ENCODE results near the gene ZFP36. TPM values are rescaled to one million over a fixed set of nuclear protein-coding genes. Genes with fewer than 3 reads are reported as not detected.
A peak's percentile ranks its signal among the peaks of the same experiment; 100 is the strongest.

Gene ZFP36
- polyA plus RNA-seq, 2 of the 4 experiments (the other 2 are of a cell fraction), result 22.1 to 29.1 TPM

DNA sequence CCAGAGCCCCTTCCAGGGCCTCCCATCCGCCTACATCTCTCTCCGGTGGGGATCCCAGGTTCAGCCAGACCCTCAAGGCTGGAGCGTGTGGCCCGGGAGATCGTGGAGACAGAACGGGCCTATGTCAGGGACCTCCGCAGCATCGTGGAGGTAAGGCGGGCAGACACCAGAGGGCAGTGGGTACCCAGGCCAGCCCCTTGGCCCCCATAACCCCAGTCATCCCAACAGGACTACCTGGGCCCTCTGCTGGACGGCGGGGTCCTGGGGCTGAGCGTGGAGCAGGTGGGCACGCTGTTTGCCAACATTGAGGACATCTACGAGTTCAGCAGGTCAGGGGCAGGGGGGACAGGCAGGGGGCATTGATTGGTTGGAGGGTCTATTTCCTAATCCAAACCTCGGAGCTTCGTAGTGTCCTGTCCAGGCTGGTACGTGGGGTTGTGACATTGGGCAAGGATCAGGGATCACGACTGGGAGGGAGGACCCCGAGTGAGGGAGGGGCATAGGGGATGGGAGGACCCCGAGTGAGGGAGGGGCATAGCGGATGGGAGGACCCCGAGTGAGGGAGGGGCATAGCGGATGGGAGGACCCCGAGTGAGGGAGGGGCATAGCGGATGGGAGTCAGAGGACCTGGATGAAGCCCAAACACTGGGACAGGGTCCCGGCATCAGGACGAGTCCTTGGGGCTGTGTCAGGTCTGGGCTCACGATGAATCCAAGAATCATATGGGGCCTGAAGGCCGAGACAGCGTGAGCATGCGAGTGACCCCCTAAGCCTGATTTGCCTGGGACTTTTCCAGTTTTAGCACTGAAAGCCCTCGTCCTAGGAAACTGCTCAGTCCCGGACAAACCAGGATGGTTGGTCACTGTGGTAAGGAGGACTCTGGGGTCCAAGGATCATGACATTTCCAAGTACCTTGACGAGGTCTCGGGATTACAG, 8.7 kb downstream of the ZFP36 start:
- peaks cover 27% of the 10 kb centered on the region for H3K4me1 ChIP-seq
- no peaks in the 10 kb centered on the region for H3K9me3 ChIP-seq
- ChIA-PET POLR2A (interaction anchor here (0.6 to 4.7 kb wide), 5 partner anchors 11 to 51 kb away, joined by 4 to 102 read pairs (median 16); partner anchors contain the start of gene RPS16), CTCF (interaction anchor here (1.0 to 23.5 kb wide), 10 partner anchors 11 to 118 kb away, joined by 3 to 457 read pairs (median 12); partner anchors contain the start of genes EID2B, MED29, PAF1 and RPS16)
- H3K27ac ChIP-seq, result peak overlapping the region in 1 of 2 experiments; percentile 89; a peak in 3 of 6 replicates
- DNase-seq (ENCODE audit: low read depth in 1 of 2, low spot score in 1 of 2) (peak in 1 of 2 experiments; percentile 36), ATAC-seq (no peak), FAIRE-seq (no peak)
- no peak overlapping the region for H3K4me3 ChIP-seq
- H3K4me2 ChIP-seq, result peak overlapping the region; percentile 89
- 85% methylated on average over 35 of the region's 35 CpGs for WGBS (ENCODE audit: missing lambda C conversion rate)
- TF ChIP-seq HDAC2 (IDR thresholded peaks at IDR 0.05) (no peak), BHLHE40 (IDR thresholded peaks at IDR 0.05; ENCODE audit: low read depth, low read length) (no peak), RAD21 (conservative IDR thresholded peaks at IDR 0.05 in 1 of 2, IDR thresholded peaks at IDR 0.05 in 1 of 2) (peak in 1 of 2 experiments; percentile 20; a peak in 1 of 5 replicates), SMC3 (IDR thresholded peaks at IDR 0.05) (0 out of 3 replicates have a peak, but pooled peaks have one; percentile 12), MAZ (IDR thresholded peaks at IDR 0.05; ENCODE audit: borderline replicate concordance, low read depth, low read length) (no peak), NPAS2 (CRISPR knock-in tag; IDR thresholded peaks at IDR 0.05; ENCODE audit: borderline replicate concordance) (no peak), RARB (CRISPR knock-in tag; IDR thresholded peaks at IDR 0.05) (no peak), MYC (IDR thresholded peaks at IDR 0.05; ENCODE audit: borderline replicate concordance, low read length) (no peak), FOSB (CRISPR knock-in tag; IDR thresholded peaks at IDR 0.05) (no peak)
- TF ChIP-seq, protein P1, sequence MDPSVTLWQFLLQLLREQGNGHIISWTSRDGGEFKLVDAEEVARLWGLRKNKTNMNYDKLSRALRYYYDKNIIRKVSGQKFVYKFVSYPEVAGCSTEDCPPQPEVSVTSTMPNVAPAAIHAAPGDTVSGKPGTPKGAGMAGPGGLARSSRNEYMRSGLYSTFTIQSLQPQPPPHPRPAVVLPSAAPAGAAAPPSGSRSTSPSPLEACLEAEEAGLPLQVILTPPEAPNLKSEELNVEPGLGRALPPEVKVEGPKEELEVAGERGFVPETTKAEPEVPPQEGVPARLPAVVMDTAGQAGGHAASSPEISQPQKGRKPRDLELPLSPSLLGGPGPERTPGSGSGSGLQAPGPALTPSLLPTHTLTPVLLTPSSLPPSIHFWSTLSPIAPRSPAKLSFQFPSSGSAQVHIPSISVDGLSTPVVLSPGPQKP (IDR thresholded peaks at IDR 0.05; ENCODE audit: low read depth, low read length), result no peak
- TF ChIP-seq, protein P2, sequence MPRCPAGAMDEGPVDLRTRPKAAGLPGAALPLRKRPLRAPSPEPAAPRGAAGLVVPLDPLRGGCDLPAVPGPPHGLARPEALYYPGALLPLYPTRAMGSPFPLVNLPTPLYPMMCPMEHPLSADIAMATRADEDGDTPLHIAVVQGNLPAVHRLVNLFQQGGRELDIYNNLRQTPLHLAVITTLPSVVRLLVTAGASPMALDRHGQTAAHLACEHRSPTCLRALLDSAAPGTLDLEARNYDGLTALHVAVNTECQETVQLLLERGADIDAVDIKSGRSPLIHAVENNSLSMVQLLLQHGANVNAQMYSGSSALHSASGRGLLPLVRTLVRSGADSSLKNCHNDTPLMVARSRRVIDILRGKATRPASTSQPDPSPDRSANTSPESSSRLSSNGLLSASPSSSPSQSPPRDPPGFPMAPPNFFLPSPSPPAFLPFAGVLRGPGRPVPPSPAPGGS (IDR thresholded peaks at IDR 0.05), result no peak

DNA sequence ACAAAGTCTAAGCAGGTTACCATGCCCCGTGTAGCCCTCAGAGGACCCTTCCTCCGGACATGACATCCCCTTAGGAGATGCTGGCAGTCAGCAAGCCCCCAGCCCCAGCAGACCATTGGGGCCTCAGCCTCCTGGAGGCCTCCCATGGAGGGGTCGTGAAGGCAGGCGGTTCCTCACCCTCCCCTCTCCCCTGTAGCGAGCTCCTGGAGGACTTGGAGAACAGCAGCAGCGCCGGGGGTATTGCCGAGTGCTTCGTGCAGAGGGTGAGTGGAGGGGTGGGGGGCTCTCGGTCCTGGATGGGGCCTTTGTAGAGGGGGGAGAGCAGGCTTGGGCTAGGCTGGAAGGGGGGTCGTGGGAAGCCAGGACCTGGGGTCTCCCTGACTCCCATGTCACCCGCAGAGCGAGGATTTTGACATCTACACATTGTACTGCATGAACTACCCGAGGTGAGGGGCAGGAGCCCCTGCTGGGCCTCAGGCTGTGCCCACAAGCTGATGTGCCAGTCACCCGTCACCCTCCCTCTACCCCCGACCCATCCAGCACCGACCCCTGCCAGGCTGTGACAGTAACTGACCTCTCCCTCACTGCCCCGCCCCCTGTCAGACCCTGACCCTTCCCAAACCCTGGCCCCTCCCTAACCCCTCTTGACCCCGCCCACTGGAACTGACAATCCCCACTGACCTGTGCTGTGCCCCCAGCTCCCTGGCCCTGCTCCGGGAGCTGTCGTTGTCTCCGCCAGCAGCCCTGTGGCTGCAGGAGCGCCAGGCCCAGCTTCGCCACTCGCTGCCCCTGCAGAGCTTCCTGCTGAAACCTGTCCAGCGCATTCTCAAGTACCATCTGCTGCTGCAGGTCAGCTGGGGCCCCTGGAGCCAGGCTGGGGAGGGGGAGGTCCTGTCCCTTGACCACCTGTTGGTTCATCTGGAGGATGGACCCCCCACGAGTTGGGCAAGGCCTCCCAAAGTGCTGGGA, 9.8 kb downstream of the ZFP36 start:
- CTCF ChIA-PET, result interaction anchor here (1.0 to 23.5 kb wide), 9 partner anchors 10 to 117 kb away, joined by 3 to 457 read pairs (median 12); partner anchors contain the start of genes EID2B, MED29, PAF1 and RPS16
- TF ChIP-seq CHD4 (IDR thresholded peaks at IDR 0.05; ENCODE audit: borderline replicate concordance), result no peak
- TF ChIP-seq KDM1A (IDR thresholded peaks at IDR 0.05; ENCODE audit: low read depth), result no peak
- no peak for TF ChIP-seq ZC3H11A (IDR thresholded peaks at IDR 0.05)
- no peak for TF ChIP-seq ZNF302 (CRISPR knock-in tag; IDR thresholded peaks at IDR 0.05)
- no peak for TF ChIP-seq HDAC2 (IDR thresholded peaks at IDR 0.05)
- TF ChIP-seq, protein P3, sequence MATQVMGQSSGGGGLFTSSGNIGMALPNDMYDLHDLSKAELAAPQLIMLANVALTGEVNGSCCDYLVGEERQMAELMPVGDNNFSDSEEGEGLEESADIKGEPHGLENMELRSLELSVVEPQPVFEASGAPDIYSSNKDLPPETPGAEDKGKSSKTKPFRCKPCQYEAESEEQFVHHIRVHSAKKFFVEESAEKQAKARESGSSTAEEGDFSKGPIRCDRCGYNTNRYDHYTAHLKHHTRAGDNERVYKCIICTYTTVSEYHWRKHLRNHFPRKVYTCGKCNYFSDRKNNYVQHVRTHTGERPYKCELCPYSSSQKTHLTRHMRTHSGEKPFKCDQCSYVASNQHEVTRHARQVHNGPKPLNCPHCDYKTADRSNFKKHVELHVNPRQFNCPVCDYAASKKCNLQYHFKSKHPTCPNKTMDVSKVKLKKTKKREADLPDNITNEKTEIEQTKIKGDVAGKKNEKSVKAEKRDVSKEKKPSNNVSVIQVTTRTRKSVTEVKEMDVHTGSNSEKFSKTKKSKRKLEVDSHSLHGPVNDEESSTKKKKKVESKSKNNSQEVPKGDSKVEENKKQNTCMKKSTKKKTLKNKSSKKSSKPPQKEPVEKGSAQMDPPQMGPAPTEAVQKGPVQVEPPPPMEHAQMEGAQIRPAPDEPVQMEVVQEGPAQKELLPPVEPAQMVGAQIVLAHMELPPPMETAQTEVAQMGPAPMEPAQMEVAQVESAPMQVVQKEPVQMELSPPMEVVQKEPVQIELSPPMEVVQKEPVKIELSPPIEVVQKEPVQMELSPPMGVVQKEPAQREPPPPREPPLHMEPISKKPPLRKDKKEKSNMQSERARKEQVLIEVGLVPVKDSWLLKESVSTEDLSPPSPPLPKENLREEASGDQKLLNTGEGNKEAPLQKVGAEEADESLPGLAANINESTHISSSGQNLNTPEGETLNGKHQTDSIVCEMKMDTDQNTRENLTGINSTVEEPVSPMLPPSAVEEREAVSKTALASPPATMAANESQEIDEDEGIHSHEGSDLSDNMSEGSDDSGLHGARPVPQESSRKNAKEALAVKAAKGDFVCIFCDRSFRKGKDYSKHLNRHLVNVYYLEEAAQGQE (IDR thresholded peaks at IDR 0.05), result no peak
- no peak for TF ChIP-seq JUNB (IDR thresholded peaks at IDR 0.05)
- TF ChIP-seq, protein P4, sequence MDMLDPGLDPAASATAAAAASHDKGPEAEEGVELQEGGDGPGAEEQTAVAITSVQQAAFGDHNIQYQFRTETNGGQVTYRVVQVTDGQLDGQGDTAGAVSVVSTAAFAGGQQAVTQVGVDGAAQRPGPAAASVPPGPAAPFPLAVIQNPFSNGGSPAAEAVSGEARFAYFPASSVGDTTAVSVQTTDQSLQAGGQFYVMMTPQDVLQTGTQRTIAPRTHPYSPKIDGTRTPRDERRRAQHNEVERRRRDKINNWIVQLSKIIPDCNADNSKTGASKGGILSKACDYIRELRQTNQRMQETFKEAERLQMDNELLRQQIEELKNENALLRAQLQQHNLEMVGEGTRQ (IDR thresholded peaks at IDR 0.05), result no peak
- no peak for TF ChIP-seq HEYL (CRISPR knock-in tag; IDR thresholded peaks at IDR 0.05)
- TF ChIP-seq, protein P2 (IDR thresholded peaks at IDR 0.05), result no peak
- TF ChIP-seq, protein P5, sequence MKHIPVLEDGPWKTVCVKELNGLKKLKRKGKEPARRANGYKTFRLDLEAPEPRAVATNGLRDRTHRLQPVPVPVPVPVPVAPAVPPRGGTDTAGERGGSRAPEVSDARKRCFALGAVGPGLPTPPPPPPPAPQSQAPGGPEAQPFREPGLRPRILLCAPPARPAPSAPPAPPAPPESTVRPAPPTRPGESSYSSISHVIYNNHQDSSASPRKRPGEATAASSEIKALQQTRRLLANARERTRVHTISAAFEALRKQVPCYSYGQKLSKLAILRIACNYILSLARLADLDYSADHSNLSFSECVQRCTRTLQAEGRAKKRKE (CRISPR knock-in tag; IDR thresholded peaks at IDR 0.05; ENCODE audit: low read depth), result no peak
- TF ChIP-seq RNF2 (IDR thresholded peaks at IDR 0.05; ENCODE audit: borderline replicate concordance, low read depth), result no peak
- no peak for TF ChIP-seq RCOR1 (IDR thresholded peaks at IDR 0.05; ENCODE audit: low read depth, low read length)
- TF ChIP-seq BHLHE40 (IDR thresholded peaks at IDR 0.05; ENCODE audit: low read depth, low read length), result no peak

More for the DNA sequence above, 9.8 kb downstream of the ZFP36 start:
- ATAC-seq (no peak), FAIRE-seq (no peak), DNase-seq (ENCODE audit: low read depth in 1 of 2, low spot score in 1 of 2) (no peak)
- WGBS (ENCODE audit: missing lambda C conversion rate), result 89% methylated on average over 22 of the region's 27 CpGs
- Histone ChIP-seq H3K4me3 (no peak overlapping the region), H3K9me3 (no peaks in the 10 kb centered on the region), H3K27ac (no peak overlapping the region), H3K4me2 (no peak overlapping the region), H3K4me1 (peaks cover 16% of the 10 kb centered on the region)
- POLR2A ChIA-PET, result interaction anchor here (0.6 to 4.7 kb wide), 4 partner anchors 10 to 50 kb away, joined by 3 to 102 read pairs (median 7); partner anchors contain the start of gene RPS16
